GM18867 (cell line): ENCODE results near the gene CAMKK1.

ENCODE experiments used
- ATAC-seq: cut with Tn5 transposase; IDR thresholded peaks from one replicate; pipeline ENCODE4 v1.9.1; 2021; ENCODE audit warnings: mild to moderate bottlenecking, moderate library complexity; ENCODE audit not compliant: unreplicated experiment

Gene CAMKK1

DNA sequence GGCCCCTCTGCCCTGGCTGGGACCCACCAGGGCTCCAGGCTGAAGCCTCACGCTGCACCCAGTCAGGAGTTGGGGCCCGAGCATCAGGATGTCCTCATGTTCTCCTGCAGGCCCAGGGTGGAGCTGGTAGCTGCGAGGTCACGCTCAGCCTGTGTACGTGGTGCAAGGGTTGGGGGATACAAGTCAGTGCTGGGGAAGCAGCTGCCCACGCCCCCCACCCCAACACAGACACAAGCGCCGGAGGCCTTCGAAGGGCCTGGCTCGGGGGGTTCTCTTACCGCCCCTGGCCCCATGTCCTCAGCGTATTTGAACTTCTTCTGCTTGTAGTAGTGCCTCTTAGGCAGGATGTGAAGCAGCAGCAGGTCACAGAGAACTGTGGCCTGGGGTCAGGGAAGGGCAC lies 4.9 kb upstream of the CAMKK1 start:
- ATAC-seq: no peak

DNA sequence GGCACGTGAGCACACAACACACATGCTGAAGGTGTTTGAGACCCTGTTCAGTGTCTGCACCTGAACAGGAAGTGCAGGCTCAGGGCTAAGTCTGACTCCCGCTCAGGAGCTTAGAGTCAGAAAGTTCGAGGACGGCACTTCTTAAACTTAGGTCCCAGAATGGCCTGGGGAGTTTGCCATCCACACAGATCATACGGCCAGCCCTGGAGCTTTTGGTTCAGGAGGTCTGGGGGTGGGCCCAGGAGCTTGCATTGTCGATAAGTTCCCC lies 4.0 kb upstream of the CAMKK1 start:
- ATAC-seq: no peak

DNA sequence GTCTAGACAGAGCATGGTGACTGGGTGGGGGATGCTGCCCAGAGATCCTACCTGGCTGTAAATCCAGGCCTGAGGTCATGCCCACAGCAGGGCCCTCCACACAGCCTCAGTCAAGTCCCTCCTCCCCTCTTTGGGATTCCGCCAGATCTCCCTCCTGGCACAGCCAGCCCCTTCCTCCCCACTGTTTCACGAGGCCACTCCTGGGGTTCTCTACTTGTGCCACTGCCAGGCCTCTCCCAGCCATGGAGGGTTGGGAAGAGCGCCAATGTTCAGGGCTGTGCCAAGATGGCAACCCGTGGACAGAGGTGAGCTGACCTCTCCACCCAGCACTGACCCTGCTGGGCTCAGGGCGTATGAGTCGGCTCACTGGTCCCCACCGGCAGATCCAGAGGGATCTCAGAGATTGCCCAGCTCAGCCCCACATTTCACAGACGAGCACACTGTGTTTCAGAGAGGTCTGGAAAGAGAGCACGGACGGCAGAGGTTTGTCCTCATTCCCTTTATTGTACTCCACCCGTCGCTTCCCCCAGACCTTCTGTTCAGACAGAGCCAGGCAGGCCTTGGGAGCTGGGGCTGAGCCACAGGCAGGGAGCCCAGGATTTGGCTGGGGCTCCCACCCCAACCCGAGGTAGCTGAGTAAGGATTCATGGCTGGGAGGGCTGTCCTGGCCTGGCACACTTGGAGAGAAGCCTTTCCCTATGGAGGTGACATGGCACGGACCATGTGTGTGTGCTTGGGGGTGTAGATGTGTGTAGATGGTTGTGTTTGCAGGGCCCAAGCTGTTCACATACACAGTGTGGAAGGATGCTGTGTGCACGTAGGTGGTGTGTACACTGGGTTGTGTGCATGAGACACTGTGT lies 3.5 kb upstream of the CAMKK1 start:
- ATAC-seq: no peak

DNA sequence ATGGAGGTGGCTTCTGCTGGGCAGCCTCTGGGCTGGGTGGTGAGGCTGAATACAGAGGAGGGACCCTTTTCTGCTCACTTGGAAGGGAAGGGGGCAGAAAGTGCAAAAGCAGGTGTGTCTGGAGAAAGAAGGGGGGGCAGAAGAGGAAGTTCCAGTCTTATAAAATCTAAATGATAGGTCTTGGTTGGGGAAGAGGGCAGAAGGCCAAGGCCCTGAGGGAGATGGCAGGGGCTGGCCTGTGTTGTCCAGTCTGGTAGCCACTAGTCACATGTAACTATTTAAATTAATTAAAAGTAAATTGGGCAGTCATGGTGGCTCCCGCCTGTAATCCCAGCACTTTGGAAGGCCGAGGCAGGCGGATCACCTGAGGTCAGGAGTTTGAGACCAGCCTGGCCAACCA lies 2.5 kb upstream of the CAMKK1 start:
- no peak for ATAC-seq

DNA sequence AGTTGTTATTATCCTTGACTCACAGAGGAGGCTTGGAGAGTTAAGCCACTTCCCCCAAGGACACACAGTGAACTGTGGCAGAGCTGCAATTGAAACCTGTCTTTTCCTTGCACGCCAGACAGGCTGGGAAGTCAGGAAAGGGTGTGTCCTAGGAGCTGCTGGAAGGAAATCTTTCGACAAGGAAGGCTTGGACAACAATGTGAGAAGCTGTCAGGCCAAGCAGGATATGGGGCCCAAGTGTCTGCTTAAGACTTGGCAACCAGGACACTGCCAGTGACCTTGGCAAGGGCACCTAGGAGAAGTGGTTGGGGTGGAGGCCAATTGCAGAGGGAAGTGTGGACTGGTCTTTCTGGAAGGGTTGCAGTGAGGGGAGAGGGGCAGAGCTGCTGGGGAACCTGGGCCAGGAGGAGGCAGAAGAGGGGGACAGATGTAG lies 2.1 kb upstream of the CAMKK1 start:
- ATAC-seq: no peak

DNA sequence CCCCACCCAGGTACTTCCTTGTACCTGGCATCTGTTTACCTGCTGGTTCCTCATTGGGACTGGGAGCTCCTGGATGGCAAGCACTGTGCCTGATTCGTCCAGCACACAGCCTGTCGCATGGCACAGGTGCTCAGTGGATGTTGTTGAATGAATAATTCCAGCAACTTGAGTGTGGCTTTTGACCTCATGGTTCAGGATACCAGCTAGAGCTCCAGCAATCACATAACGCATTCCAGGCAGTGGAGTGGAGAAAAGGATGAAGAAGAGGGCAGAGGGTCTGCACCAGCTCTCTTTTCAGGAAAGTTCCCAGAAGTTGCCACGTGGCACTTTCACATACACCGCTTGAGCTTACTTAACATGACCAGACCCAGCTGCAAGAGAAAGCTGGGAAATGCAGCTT lies 1.3 kb upstream of the CAMKK1 start:
- ATAC-seq: no peak

DNA sequence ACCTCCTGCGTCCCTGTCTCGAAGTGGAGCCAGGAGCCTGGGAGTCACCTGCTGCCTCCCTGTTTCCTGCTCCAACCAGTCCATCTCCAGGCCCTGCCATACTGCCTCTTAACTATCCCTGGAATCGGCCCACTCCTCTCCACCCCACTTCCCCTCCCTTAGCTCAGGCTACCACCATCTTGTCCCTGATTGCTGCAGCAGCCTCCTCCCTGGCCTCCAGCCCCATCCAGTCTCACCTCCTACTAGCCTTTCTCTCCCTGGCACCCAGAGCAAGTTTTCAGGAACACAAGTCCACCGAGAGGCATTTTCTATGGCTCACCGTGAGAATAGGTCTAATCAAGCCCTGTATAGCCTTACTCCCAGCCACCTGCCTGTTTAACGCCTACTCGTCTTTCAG lies 865 bp upstream of the CAMKK1 start:
- no peak for ATAC-seq

DNA sequence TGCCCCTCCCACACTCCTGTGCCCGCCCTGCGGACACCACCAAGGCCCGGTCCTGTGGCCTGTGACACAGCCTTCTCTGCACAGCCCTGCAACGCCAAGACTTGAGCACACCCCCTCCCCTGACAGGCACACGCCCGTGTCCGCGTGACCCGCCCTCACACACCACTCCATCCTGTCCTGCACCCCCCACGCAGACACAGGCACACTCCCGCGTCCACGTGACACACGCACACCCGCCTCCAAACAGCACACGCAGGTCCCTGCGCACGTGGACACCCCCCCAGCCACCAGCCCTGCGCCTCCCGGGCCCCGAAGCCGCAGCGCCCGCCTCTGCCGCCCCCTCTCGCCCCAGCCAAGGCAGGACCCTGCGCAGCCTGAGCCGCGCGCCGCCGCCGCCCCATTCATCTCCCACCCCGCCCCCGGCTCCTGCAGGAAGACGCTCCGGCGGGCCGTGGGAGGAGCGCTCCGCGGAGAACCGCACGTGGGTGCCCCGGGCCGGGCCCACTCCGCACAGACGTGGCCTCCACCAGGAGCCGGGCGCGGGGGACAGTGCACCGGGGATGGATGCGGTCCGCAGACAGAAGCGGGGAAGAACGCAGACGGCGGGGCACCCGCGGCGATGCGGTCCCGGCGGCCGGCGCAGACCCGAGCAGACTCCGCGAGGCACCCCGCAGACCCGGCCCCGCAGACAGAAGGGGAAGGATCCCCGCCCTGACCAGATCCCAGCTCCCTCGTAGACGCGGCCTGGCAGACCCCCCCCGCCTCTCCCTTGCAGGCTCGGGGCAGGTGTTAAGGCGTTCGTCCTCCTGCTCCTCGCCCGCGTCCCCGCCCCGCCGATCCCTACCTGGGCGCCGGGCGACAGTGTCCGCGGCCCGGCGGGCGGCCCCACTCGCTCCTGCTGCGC lies 506 bp downstream of the CAMKK1 start:
- peak; percentile 18 for ATAC-seq

DNA sequence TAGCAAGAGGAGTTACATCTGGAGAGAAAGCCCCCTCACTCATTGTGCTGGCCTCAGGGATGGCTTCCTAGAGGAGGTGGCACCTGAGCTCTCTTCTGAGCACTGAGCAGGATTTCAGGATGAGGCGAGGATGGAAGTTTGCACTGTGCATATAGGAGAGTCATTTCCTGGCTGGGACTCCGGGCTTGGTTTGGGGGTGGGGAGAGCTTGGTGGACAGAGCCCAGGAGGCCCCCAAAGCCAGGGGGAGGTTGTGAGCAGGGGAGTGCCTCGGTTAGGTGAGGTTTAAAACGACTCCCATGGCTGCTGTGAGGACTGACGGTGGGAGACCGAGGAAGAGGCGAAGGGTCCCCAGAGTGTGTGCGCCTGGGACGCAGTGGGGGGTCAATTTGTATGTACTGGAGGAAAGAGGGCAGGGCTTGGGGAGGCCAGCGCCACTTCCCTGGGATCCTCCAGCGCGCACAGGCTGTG lies 1.2 kb downstream of the CAMKK1 start:
- ATAC-seq: no peak

DNA sequence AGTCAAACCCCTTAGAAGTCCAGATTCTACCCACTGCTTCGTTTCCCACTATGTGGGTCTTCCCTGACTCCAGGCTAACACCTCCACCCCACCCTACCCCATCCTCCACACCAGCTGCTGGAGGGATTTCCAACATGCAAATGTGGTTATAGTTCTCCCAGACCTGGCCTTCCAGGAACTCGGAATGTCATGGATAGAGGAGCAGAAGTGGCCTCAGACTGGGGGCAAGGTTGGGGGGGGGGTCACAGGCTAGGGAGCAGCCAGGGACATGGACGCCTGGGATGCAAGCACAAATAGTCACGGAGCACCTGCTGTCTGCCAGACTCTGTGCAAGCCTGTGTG lies 2.0 kb downstream of the CAMKK1 start:
- ATAC-seq: no peak

DNA sequence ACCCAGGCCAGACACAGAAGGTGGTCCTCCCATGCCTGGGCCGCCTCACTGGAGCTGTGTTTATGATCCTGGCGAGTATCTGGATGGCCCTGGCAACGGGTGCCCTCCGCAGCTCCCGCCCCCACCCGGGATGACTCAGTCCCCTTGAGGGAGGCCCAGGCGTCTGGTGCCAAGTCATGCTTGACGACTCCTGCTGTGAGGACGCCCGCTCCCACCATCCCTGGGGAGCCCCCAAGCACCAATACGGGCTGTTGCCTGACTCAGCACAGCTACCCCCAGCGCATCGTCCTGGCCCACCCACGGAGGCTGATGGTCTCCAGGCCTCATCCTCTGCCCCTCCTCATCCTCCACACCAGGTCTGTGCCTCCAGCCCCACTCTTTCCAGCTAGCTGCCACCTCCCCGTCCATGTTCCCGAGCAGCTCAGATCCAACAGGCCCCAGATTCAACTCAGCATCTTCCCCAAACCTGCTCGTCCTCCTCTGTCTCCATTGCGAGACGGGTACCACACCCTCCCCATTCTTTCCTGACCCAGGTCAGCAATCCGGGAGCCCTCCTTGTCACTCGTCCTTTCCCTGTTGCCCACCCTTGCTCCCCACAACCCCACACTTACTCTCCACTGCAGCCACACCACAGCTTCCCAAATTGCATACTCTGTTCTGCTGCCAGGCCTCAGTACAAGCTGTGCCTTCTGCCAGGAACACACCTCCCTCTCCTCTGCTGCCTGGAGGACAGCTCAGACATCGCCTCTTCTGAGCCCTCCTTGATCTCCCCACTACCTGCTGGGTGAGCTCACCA lies 2.6 kb downstream of the CAMKK1 start:
- no peak for ATAC-seq

DNA sequence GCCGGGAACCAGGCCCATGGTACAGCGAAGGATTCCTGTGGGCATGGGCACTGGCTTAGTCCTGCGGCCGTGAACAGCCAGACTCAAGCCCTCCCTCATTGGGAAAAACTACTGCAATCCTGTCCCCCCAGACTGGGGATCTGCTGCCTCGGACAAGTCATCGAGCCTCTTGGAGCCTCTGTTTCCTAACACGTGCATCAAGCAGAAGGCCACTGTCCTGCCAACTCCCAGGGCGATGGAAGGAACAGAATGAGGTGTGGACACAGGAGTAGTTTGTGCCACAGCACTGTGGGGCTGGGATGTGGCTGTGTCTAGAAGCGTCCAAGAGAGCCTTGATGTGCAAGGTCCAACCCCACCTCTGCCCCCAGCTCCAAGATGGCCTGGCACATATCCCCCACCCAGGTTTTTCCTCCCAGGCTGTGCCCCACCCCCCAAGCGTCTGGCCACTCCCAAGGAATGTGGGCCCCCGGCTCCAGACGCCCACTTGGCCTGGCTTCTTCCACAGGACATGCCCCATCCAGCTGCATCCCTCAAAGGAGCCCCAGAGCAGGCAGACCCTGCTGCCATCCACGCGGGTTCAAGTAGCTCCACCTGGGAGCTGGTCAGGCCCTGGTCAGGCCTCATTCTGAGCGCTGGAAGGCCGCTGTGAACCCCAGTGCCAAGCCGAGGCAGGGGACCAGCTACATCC lies 3.4 kb downstream of the CAMKK1 start:
- ATAC-seq: no peak

DNA sequence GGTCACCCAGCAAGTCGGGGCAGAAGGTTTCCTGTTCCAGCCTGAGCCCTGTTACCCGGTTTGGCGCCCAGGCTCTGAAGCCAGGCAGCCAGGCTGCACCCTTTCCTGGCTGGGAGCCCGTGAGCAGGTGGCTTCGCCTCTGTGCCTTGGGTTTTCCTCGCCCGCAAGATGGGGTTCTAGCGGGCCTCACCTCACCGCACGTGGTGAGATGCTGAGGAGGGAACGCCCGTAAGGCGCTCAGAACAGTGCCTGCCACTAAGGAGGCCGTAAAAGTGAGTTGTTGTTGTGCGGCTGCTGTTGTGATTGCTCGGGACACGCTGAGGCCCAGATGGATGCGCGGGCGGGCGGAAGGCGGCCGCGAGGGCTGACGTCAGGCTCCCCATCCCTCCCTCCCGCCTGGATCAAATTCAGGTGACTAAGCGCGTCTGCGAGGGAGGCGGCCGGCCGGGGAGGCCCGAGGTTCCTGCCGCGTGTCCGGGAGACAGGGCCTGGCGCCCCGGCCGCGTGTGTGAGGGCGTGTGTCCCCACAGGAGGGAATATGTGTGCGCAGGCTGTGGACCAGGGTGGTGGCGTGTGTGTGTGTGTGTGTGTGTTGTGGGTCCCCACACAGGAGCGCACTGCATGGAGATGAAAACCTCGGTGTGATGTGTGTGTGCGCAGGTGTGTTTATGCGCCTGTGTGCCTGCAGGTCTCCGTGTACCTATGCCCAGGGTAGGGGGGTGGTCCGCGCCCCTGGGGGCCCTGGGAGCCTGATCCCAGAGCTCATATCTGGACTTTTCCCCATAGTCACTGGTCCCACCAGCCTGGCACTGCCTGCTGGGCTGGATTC lies 4.3 kb downstream of the CAMKK1 start:
- ATAC-seq: no peak

DNA sequence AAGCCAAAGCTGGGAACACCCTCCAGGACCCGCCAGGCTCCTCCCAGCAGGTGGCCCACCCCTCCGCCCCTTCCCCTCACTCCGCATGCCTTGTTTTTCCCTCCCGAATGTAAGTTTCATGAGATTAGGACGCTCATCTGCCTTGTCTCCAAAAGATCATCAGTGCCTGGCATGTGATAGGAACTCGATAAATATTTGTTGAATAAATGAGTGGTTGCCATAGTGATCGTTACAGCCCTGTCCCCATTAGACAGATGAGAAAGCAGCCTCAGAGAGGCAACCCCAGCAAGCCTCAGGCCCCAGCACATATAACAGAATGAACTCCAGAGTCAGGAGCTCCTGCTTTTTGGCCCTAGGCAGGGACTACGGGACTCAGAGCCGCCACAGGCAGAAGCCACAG lies 5.0 kb downstream of the CAMKK1 start:
- no peak for ATAC-seq

DNA sequence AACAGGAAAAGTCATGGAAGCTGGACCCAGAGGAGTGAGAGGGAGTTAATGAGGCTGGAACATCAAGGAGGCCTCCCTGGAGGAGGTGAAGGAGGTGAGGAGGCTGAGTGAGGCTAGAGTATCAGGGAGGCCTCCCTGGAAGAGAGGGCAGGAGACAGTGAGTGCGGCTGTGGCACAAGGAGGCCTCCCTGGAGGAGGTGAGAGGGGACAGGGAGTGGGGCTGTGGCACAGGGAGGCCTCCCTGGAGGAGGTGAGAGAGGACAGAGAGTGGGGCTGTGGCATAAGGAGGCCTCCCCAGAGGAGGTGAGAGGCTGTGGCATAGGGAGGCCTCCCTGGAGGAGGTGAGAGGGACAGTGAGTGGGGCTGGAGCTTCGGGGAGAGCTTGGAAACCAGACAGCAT lies 5.5 kb downstream of the CAMKK1 start:
- no peak for ATAC-seq

DNA sequence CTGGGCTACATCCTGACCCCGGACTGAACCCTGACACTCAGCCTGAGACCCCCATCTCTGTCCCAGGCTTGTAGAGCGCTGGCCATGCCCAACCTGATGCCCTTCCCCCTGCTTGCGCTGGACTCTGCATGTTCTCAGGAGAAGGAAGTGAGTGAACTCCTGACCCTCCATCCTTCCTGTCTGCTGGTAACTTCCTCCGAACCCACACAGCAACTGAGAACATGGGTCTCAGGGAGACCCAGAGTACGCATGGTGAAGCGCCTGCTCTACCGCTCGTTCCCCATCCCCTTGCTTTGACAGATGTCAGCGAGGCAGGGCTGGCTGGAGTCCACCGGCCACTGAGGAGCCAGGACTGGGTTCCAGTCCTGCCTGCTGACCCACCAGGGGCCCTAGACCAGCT lies 6.1 kb downstream of the CAMKK1 start:
- no peak for ATAC-seq

DNA sequence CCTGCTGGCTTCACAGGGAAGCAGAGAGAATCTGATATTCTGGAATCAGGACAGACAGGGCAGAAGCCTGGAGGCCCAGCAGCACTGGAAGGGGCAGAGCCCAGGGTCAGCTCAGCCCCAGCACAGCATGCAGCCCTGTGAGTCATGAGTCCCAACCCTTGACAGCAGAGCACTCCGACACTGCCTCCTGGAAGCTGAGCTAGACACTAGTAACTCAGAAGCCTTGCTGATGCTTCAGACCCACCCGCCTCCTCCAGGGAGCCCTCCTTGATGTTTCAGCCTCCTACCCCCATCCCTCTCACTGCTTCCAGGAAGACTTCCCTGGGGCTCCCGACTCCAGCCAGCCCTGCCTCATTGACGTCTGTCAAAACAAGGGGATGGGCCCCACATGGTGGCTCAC lies 6.9 kb downstream of the CAMKK1 start:
- no peak for ATAC-seq

DNA sequence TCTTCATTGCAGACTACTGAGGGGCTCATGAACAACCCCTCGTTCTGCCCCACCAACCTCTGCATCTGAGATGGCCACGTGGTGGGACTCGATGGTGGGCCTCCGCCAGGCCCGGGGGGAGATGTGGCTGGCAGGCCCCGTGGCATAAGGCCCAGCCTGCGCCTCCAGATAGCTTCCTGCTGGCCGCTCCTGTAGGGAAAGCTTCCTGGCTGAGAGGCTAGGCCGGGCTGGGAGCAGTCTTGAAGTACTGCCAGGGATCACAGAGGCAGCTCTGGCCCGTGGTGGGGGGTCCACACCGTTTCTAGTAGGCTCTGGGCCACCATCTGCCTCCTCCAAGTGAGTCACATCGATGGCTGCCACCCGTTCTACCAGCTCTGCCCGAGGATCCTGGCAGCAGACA lies 7.6 kb downstream of the CAMKK1 start:
- ATAC-seq: no peak

DNA sequence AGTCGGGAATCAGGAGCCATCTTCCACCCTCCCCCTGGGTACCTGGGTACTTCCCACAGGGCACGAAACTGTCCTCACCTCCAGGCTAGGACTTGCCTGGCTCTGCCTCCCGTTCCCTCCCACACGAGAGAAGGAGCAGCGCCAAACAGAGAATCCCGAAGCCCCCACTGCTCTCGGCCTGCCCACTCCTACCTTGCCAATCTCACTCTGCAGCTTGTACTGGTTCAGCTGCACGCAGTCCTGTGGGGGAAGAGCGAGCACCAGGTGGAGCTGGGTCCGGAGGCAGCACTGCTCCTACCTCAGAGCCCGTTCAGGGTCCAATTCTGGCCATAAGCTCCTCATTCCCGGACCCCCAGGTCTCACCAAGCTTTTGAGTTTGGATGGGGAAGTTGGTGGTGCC lies 8.7 kb downstream of the CAMKK1 start:
- no peak for ATAC-seq

DNA sequence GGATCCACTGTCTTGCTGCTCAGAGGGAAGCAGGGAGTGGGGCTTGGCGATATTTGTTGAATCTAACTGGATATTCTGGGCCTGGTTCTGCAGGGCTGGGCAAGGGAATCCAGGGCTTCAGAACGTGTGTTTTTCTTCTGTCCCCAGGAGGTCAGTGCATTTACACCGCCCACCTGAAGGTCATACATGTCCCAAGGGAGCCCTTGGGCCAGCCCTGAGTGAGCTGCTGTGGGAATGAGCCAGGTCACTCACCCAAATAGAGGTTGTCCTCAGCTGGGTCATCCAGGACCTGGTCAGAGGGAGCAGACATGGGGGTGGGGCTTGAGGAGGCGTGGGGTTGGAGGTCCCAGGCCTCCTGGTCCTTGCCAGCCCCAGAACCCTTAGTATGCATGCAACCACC lies 10.6 kb downstream of the CAMKK1 start:
- ATAC-seq: no peak
